Gastroesophageal sphincter (tissue), 4 donors: ENCODE results near the gene ZNF382. TPM values are rescaled to one million over a fixed set of nuclear protein-coding genes. Genes with fewer than 3 reads are reported as not detected.

Experiments
- ATAC-seq: fragments of 150-250 bp; one replicate; pipeline ENCODE4 v1.9.1; 2016; ENCODE audit warnings: mild to moderate bottlenecking, moderate library complexity
- H3K27ac ChIP-seq, 4 donors: fragments of 200-600 bp; sonication (generic) in 3 of 4; 1 replicate in 3 of 4; 2 replicates in 1 of 4; pipeline ENCODE4 v1.5.1; 2016 to 2019
- H3K27me3 ChIP-seq: fragments of 200-600 bp; sonication (generic); one replicate; pipeline ENCODE4 v1.5.1; 2019
- H3K36me3 ChIP-seq, 2 donors: fragments of 200-600 bp; sonication (generic); one replicate each; pipeline ENCODE4 v1.5.1; 2019; ENCODE audit warnings: control low read depth in 1 of 2
- H3K4me1 ChIP-seq, 3 donors: fragments of 200-600 bp; sonication (generic); 1 replicate in 2 of 3; 2 replicates in 1 of 3; pipeline ENCODE4 v1.5.1; 2016 to 2019; ENCODE audit warnings: control low read depth in 2 of 3
- H3K4me3 ChIP-seq, 2 donors: fragments of 200-600 bp; sonication (generic); one replicate each; pipeline ENCODE4 v1.5.1; 2019; ENCODE audit warnings: mild to moderate bottlenecking in 1 of 2, moderate library complexity in 1 of 2
- H3K9me3 ChIP-seq, 3 donors: fragments of 200-600 bp; sonication (generic); one replicate each; pipeline ENCODE4 v1.5.1; 2017 to 2019; ENCODE audit warnings: control low read depth in 2 of 3
- CTCF ChIP-seq, 4 experiments: fragments of 200-600 bp in 2 of 4; fragments of 450-650 bp in 2 of 4; sonication (generic) in 1 of 4; IDR thresholded peaks; one replicate each; pipeline ENCODE4 v1.5.1; 2017 to 2019; ENCODE audit warnings: antibody characterized with exemption in 4 of 4, mild to moderate bottlenecking in 2 of 4, moderate library complexity in 2 of 4
- EP300 ChIP-seq: sonication (generic); formaldehyde crosslinking; IDR thresholded peaks from one replicate; pipeline ENCODE4 v1.6.1; 2017; ENCODE audit warnings: antibody characterized with exemption, mild to moderate bottlenecking
- POLR2A ChIP-seq, 2 donors: fragments of 450-650 bp; IDR thresholded peaks; one replicate each; pipeline ENCODE4 v1.6.1; 2017; ENCODE audit warnings: antibody characterized with exemption in 2 of 2, mild to moderate bottlenecking in 2 of 2, moderate library complexity in 1 of 2
- POLR2AphosphoS5 ChIP-seq: sonication (generic); formaldehyde crosslinking; IDR thresholded peaks from one replicate; pipeline ENCODE4 v1.6.1; 2017; ENCODE audit warnings: antibody characterized with exemption
- WGBS, 2 donors: methylation state at CpG; one replicate each; pipeline ENCODE4 v1.1.5; 2018; ENCODE audit warnings: low coverage in 1 of 2; 5-methylcytosine and 5-hydroxymethylcytosine counted together
- total RNA-seq, 4 donors: library from RNA; depleted of rRNA; stranded (reverse); fragments of >200 nt; gene quantifications; one replicate each; pipeline ENCODE4 v1.1.0, GENCODE V29; 2016

ZNF382 gene
- total RNA-seq, 4 donors from 2014 or later, result 6.9 to 26.0 (median 16.6) TPM

DNA sequence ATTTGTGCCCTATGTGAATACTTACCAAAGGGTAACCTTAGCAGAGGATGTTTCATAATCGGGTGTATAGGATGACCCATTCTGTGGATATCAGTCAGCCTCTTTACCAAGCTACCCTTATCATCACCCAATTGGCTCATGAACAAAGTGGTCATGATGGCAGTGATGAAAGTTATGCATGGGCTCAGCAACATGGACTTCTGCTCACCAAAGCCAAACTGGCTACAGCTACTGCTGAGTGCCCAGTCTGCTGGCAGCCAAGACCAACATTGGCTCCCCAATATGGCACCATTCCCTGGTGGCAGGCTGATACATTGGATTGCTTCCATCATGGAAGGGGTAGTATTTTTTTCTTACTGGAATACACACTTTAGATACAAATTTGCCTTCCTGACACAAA lies 67.3 kb downstream of the ZNF382 start:
- Histone ChIP-seq H3K9me3 (peaks cover 0 to 73% (median 0%) of the 10 kb centered on the region in 3 donors), H3K27ac (no peak overlapping the region), H3K4me1 (peaks cover 0 to 15% (median 4%) of the 10 kb centered on the region in 3 donors), H3K4me3 (no peak overlapping the region), H3K36me3 (peaks cover 0 to 46% of the 10 kb centered on the region in 2 donors), H3K27me3 (no peaks in the 10 kb centered on the region)
- WGBS, 2 donors, result 85% methylated on average over 1 of the region's 1 CpG; no CpG with 5 or more reads in 1 of the 2 donors
- TF ChIP-seq POLR2AphosphoS5 (no peak), CTCF (IDR thresholded peaks at IDR 0.05) (no peak), POLR2A (IDR thresholded peaks at IDR 0.05) (no peak), EP300 (no peak)
- ATAC-seq, result no peak

DNA sequence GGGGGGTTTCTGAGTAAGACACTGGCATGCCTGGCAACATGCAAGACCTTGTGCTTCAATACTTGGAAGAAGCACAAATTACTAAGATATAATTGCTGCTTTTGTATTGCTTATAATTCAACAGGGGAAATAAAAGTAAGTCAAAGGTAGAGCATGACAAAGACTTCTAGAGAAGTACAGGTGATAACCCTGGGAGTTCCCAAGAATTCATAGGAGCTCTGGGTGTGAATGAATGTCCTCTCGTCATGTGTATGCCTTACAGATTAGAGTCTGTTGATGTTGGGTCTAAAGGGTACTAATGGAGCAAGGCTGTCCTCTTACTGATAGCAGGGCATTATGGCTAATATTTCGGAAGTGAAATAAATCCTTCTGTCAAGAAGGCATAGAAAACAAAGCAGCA lies 69.1 kb downstream of the ZNF382 start:
- H3K36me3 ChIP-seq, result peaks cover 0 to 64% of the 10 kb centered on the region in 2 donors
- H3K27ac ChIP-seq, result no peak overlapping the region
- H3K4me1 ChIP-seq, result peaks cover 0 to under 1% (median 0%) of the 10 kb centered on the region in 3 donors
- TF ChIP-seq EP300 (no peak), POLR2A (IDR thresholded peaks at IDR 0.05) (no peak), POLR2AphosphoS5 (no peak), CTCF (IDR thresholded peaks at IDR 0.05) (no peak)
- H3K27me3 ChIP-seq, result no peaks in the 10 kb centered on the region
- ATAC-seq, result no peak
- H3K9me3 ChIP-seq, result peaks cover 0 to 81% (median 0%) of the 10 kb centered on the region in 3 donors
- WGBS, 2 donors, result 92 to 93% methylated on average over 2 of the region's 2 CpGs
- no peak overlapping the region for H3K4me3 ChIP-seq

GRCh38 chr19:36679455-36679854 lies 74.3 kb downstream of the ZNF382 start:
- Histone ChIP-seq H3K36me3 (peaks cover 0 to 78% of the 10 kb centered on the region in 2 donors), H3K27ac (no peak overlapping the region), H3K27me3 (no peaks in the 10 kb centered on the region), H3K4me3 (no peak overlapping the region), H3K9me3 (peaks cover 0 to 48% (median 0%) of the 10 kb centered on the region in 3 donors), H3K4me1 (no peaks in the 10 kb centered on the region)
- no peak for ATAC-seq
- TF ChIP-seq CTCF (IDR thresholded peaks at IDR 0.05) (no peak), POLR2AphosphoS5 (no peak), EP300 (no peak), POLR2A (IDR thresholded peaks at IDR 0.05) (no peak)

Other genes starting within 250 kb of the ZNF382 start
- gene ZFP14, start 226.1 kb upstream of the ZNF382 start, total RNA-seq, result 10 to 100 TPM in 1 of 4 donors, 1 to 10 TPM in 3; 3.6 to 10.6 (median 4.1) TPM
- gene ZFP82, start 186.7 kb upstream of the ZNF382 start, total RNA-seq, result 1 to 10 TPM; 5.9 to 8.0 (median 7.2) TPM
- 10 to 100 TPM; 12.6 to 24.2 (median 19.7) TPM for gene ZNF566, start 115.8 kb upstream of the ZNF382 start, total RNA-seq
- 10 to 100 TPM in 1 of 4 donors, 1 to 10 TPM in 3; 6.9 to 13.9 (median 8.4) TPM for gene ZNF260, start 77.0 kb upstream of the ZNF382 start, total RNA-seq
- gene ZNF529, start 32.0 kb upstream of the ZNF382 start, total RNA-seq, result 10 to 100 TPM; 13.2 to 25.2 (median 16.2) TPM
- gene ZNF461, start 61.5 kb downstream of the ZNF382 start, total RNA-seq, result 10 to 100 TPM in 3 of 4 donors, 1 to 10 TPM in 1; 8.5 to 27.7 (median 17.1) TPM
- 1 to 10 TPM; 6.2 to 9.6 (median 7.9) TPM for gene ZNF567, start 82.3 kb downstream of the ZNF382 start, total RNA-seq
- gene ZNF850, start 167.5 kb downstream of the ZNF382 start, total RNA-seq, result 1 to 10 TPM; 1.6 to 3.3 (median 2.0) TPM
- gene ZNF790, start 233.1 kb downstream of the ZNF382 start, total RNA-seq, result 10 to 100 TPM in 3 of 4 donors, 1 to 10 TPM in 1; 9.7 to 15.7 (median 14.3) TPM
- gene ZNF345, start 245.6 kb downstream of the ZNF382 start, total RNA-seq, result 1 to 10 TPM; 3.9 to 7.8 (median 5.7) TPM